KMS-11 (cell line): ENCODE measurements around the gene LILRA5.
"Not testable (repeated sequence)": the region's sequence is repeated elsewhere in the genome, so short reads cannot be mapped to it uniquely, and the experiment has no call there.

ENCODE experiments used
- H2AFZ ChIP-seq: fragments of 200-600 bp; sonication (generic); 2 replicates; pipeline ENCODE4 v1.6.1; 2016; ENCODE audit warnings: antibody characterized with exemption, mixed run types, low read depth
- H3K27ac ChIP-seq: fragments of 200-600 bp; sonication (generic); 2 replicates; pipeline ENCODE4 v1.6.1; 2016; ENCODE audit warnings: mild to moderate bottlenecking, mixed run types
- H3K27me3 ChIP-seq: fragments of 200-600 bp; sonication (generic); 2 replicates; pipeline ENCODE4 v1.6.1; 2017; ENCODE audit warnings: mild to moderate bottlenecking, low read depth, mixed run types, moderate library complexity; ENCODE audit not compliant: insufficient read depth
- H3K36me3 ChIP-seq: fragments of 200-600 bp; sonication (generic); 2 replicates; pipeline ENCODE4 v1.6.1; 2017; ENCODE audit warnings: mild to moderate bottlenecking, mixed run types; ENCODE audit not compliant: insufficient read depth
- H3K4me1 ChIP-seq: fragments of 200-600 bp; sonication (generic); 2 replicates; pipeline ENCODE4 v1.6.1; 2016; ENCODE audit warnings: mild to moderate bottlenecking, low read depth, mixed run types; ENCODE audit not compliant: poor library complexity, severe bottlenecking
- H3K4me2 ChIP-seq: fragments of 200-600 bp; sonication (generic); 2 replicates; pipeline ENCODE4 v1.7.0; 2016; ENCODE audit warnings: mild to moderate bottlenecking, mixed run types
- H3K4me3 ChIP-seq: fragments of 200-600 bp; sonication (generic); IDR thresholded peaks from 2 replicates; pipeline ENCODE4 v1.6.1; 2017; ENCODE audit warnings: low read depth, low read length, mixed read lengths; ENCODE audit not compliant: insufficient read depth
- H3K79me2 ChIP-seq: fragments of 200-600 bp; sonication (generic); 2 replicates; pipeline ENCODE4 v1.6.1; 2016; ENCODE audit warnings: low read depth, mixed run types; ENCODE audit not compliant: insufficient read depth
- H3K9ac ChIP-seq: fragments of 200-600 bp; sonication (generic); 2 replicates; pipeline ENCODE4 v1.6.1; 2016; ENCODE audit warnings: mild to moderate bottlenecking, mixed run types
- H4K20me1 ChIP-seq: fragments of 200-600 bp; sonication (generic); 2 replicates; pipeline ENCODE4 v1.6.1; 2016; ENCODE audit warnings: mild to moderate bottlenecking, mixed run types; ENCODE audit not compliant: insufficient read depth
- CTCF ChIP-seq: fragments of 200-600 bp; sonication (generic); conservative IDR thresholded peaks from 2 replicates; pipeline ENCODE4 v1.6.1; 2017; ENCODE audit warnings: low read depth, mild to moderate bottlenecking, antibody characterized with exemption, low read length, moderate library complexity, mixed read lengths

The LILRA5 gene

GRCh38 chr19:54287456-54287855 is 25.5 kb downstream of the LILRA5 start:
- Histone ChIP-seq H3K27ac (no peak overlapping the region), H3K9ac (no peak overlapping the region), H4K20me1 (no peaks in the 10 kb centered on the region), H3K4me1 (no peaks in the 10 kb centered on the region), H3K4me2 (no peak overlapping the region), H3K79me2 (no peaks in the 10 kb centered on the region), H3K4me3 (no peak overlapping the region), H2AFZ (no peak overlapping the region), H3K36me3 (no peaks in the 10 kb centered on the region), H3K27me3 (peaks cover 44% of the 10 kb centered on the region)
- no peak for TF ChIP-seq CTCF

- H3K9ac ChIP-seq, H3K4me2 ChIP-seq, H3K4me1 ChIP-seq, H3K27ac ChIP-seq, H2AFZ ChIP-seq, H3K4me3 ChIP-seq, H3K79me2 ChIP-seq, H4K20me1 ChIP-seq, H3K36me3 ChIP-seq: not testable (repeated sequence)
- peaks cover 46% of the 10 kb centered on the region for H3K27me3 ChIP-seq
Measured at GRCh38 chr19:54286283-54286682, 26.7 kb downstream of the LILRA5 start.

DNA sequence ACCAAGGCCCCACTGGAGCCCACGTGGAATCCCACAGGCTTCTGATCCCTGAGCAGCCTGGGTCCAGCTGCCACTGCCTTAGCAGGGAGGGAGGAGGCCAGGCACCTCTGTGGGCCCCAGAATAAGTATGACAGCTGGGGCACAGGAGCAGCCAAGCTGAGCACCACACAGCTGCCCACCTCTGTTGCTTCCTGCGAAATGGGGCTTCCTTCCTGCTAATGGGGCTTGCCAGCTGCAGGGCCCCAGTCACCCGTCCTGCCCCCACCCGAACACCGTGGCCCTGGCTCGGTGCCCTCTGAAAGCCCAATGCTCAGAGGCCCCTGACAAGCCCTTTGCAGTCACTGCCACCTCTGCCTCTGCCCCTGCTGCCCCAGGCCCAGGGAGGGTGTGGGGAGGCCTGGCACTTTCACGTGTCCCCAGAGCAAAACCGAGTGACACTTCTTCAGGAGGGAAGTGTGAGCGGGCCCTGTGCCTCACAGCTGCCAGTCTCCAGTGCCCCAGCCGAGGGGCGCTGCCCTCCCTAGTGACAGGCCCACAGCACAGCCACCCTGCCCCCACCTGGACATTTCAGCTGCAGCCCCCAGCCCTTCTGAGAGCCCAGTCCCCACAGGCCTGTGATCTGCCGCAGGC is 27.4 kb downstream of the LILRA5 start:
- not testable (repeated sequence) for H3K4me3 ChIP-seq, H3K4me1 ChIP-seq, H2AFZ ChIP-seq, H3K4me2 ChIP-seq, H3K79me2 ChIP-seq, H3K9ac ChIP-seq, H3K27ac ChIP-seq, H3K36me3 ChIP-seq, H4K20me1 ChIP-seq
- H3K27me3 ChIP-seq: peaks cover 45% of the 10 kb centered on the region

- Histone ChIP-seq H4K20me1 (no peaks in the 10 kb centered on the region), H3K9ac (no peak overlapping the region), H3K4me1 (no peaks in the 10 kb centered on the region), H2AFZ (no peak overlapping the region), H3K36me3 (no peaks in the 10 kb centered on the region), H3K4me2 (no peak overlapping the region), H3K4me3 (no peak overlapping the region), H3K27ac (no peak overlapping the region), H3K79me2 (no peaks in the 10 kb centered on the region), H3K27me3 (peaks cover 27% of the 10 kb centered on the region; the same call in 1 of the 2 replicates)
- no peak for TF ChIP-seq CTCF
Measured at GRCh38 chr19:54282686-54283470, 30.1 kb downstream of the LILRA5 start.

- H4K20me1 ChIP-seq, H3K9ac ChIP-seq, H3K4me3 ChIP-seq, H3K79me2 ChIP-seq, H3K27ac ChIP-seq, H3K36me3 ChIP-seq, H3K4me2 ChIP-seq, H3K4me1 ChIP-seq, H2AFZ ChIP-seq: not testable (repeated sequence)
- peaks cover 16% of the 10 kb centered on the region; the same call in 1 of the 2 replicates for H3K27me3 ChIP-seq
Measured at GRCh38 chr19:54281729-54282075, 31.3 kb downstream of the LILRA5 start.
